Suprapubic skin (tissue), 4 donors: ENCODE measurements around the gene LRRC3C.

ENCODE experiments used
- CTCF ChIP-seq, 2 donors: fragments of 200-600 bp in 1 of 2; fragments of 450-650 bp in 1 of 2; sonication (generic) in 1 of 2; IDR thresholded peaks; one replicate each; pipeline ENCODE4 v1.5.1; 2016 to 2019; ENCODE audit warnings: antibody characterized with exemption in 2 of 2, mild to moderate bottlenecking in 1 of 2, moderate library complexity in 1 of 2
- EP300 ChIP-seq: sonication (generic); formaldehyde crosslinking; IDR thresholded peaks from one replicate; pipeline ENCODE4 v1.6.1; 2017; ENCODE audit warnings: antibody characterized with exemption
- POLR2AphosphoS5 ChIP-seq, 3 donors: sonication (generic); formaldehyde crosslinking; IDR thresholded peaks; one replicate each; pipeline ENCODE4 v1.6.1; 2017; ENCODE audit warnings: antibody characterized with exemption in 3 of 3

GRCh38 chr17:39988206-39988810 lies 60.8 kb downstream of the LRRC3C start:
- TF ChIP-seq CTCF (IDR thresholded peaks at IDR 0.05) (no peak), POLR2AphosphoS5 (IDR thresholded peaks at IDR 0.05) (no peak), EP300 (no peak)
